GM19193 (cell line): Measurements from ENCODE around the gene PIK3R4.

Experiments
- POLR2A ChIP-seq: IDR thresholded peaks from 4 replicates; pipeline ENCODE4 v1.6.1; 2011; ENCODE audit not compliant: insufficient read depth, insufficient read length; ENCODE audit errors: extremely low read depth

PIK3R4 gene

DNA sequence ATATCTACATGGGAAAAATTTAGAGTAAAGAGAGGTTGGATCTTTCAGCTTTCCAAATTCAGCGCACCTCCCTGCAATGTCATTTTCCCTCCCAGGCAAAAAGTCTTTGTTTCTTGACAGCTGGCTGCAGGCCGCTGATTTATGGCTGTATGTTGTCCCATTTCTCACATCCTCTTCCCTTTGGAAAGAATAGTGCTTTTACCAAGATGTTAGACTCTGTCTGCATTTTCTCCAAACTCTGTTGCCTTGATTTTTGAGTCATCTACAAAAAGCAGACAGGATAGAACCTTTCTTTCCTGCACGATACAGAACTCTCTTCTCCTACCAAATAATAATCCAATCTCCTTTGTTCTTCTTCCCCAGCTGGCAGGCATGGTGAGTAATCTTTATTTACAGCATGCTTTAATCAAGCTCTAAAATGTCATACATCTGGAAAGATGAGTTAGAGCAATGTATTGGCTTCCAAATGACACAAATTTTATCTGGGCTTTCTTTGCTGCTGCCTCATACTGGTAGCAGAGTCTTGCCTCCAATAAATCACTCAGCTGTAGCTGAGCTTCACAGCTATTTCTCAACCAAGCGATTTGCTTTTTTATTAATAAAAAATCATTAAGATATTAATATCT lies 101.9 kb downstream of the PIK3R4 start:
- no peak for TF ChIP-seq POLR2A

DNA sequence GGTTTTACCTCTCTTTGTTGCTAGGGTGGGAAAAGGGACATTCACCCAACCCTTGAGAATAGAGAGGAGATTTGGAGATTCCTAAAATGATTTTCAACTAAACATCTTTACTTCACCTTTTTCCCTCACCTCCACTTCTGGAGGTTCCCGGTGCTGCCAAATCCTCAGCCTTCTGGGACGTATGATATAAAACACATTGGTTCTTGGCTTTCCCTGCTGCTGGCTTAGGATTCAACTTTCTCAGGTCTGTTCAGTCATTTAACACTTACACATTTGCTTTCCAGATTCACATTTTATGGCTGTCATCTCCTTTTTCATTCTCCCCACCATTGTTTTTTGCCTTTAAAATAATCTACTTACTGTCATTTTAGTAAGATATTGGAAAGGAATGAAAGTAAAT lies 106.6 kb downstream of the PIK3R4 start:
- no peak for TF ChIP-seq POLR2A

DNA sequence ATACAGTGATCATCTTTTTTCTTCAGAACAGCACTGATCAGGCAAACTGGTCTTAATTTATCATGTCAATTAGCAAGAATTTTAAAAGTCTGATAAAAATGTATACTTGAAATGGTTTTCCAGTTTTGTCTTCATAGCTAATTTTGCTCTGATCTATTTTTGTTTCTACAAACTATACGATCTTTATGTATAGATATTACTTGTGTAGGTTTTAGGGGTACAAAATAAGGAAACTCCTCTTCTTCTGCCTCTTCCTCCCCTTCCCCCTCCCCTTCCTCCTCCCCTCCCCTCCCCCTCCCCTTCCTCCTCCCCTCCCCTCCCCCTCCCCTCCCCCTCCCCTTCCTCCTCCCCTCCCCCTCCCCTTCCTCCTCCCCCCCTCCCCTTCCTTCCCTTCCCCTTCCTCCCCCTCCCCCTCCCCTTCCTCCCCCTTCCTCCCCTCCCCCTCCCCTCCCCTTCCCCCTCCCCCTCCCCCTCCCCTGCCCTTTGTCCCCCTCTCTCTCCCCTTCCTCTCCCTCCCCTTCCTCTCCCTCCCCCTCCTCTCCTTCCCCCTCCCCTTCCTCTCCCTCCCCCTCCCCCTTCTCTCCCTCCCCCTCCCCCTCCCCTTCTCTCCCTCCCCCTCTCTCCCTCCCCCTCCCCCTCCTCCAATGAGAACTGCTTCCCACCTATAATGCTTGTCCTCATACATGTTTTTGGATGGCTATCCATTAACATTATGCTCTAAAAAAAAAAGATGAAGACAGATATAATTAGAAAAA lies 110.0 kb downstream of the PIK3R4 start:
- TF ChIP-seq POLR2A: no peak

DNA sequence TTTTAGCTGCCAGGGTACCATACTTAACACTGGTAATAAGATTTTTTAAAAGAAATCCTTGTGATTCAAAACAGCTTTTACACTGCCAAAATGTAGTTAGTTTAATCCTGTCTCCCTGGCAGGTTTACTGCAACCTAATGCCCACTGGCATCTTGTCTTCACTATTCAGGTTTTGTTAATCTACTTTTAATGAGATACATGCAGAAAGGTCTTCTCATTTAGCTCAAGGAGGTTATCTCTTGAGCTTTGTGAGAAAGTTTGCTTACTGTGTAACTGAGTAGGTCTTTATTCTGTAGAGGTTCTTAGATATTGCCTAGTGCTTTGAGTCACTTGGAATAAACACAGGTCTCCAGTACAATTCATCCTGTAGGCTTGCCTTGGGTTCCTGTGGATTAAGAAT lies 110.7 kb downstream of the PIK3R4 start:
- no peak for TF ChIP-seq POLR2A

DNA sequence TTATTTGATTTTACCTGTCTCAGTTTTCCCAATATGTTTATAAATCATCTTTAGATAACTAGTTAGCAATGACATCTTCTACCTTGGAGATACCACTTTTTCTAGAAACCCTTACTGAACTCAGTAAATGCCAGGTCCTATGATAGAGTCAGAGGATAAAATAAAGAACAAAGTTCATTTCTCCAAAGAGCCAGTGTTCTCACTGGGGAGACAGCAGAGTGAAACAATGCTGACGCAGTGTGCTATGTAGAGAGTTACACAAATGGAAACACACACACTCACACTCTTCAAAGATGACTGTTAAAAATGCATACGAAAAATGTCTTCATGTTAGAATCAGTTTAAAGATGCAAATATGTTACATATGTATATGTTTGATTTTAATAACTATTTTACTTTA lies 111.3 kb downstream of the PIK3R4 start:
- TF ChIP-seq POLR2A: no peak
